MCF 10A (cell line): Measurements from ENCODE around the gene TAF4B. TPM values are rescaled to one million over a fixed set of nuclear protein-coding genes. Genes with fewer than 3 reads are reported as not detected.

ENCODE experiments used
- BruUV-seq: library from RNA; stranded (reverse); fragments of 400-500 nt; replicated peaks from 2 replicates; lab custom pipeline; 2021; lab: Mats Ljungman, UMichigan
- CTCF ChIA-PET: fragments of 300-600 bp; sonication (Branson Sonifier 250); formaldehyde crosslinking; extraction: SDS; loops from one replicate; lab custom pipeline; 2021; ENCODE audit warnings: antibody characterized with exemption, inconsistent platforms; lab: Yijun Ruan, JAX
- POLR2A ChIA-PET: fragments of 300-600, 350-650 bp; sonication (Branson Sonifier 250); formaldehyde crosslinking; extraction: SDS; loops from one replicate; lab custom pipeline; 2020; ENCODE audit warnings: antibody characterized with exemption, inconsistent platforms; lab: Yijun Ruan, JAX
- DNase-seq: peaks from one replicate; pipeline ENCODE4 v3.0.0-alpha.2; 2018; ENCODE audit not compliant: unreplicated experiment
- H3K27ac Mint-ChIP-seq: one replicate; pipeline ENCODE4 v1.8.0; 2022; ENCODE audit warnings: mild to moderate bottlenecking, low read depth, mixed read lengths; ENCODE audit not compliant: unreplicated experiment
- H3K27me3 Mint-ChIP-seq: one replicate; pipeline ENCODE4 v1.8.0; 2022; ENCODE audit warnings: mixed read lengths; ENCODE audit not compliant: insufficient read depth, unreplicated experiment
- H3K36me3 Mint-ChIP-seq: one replicate; pipeline ENCODE4 v1.8.0; 2022; ENCODE audit warnings: mild to moderate bottlenecking, moderate library complexity, mixed read lengths; ENCODE audit not compliant: insufficient read depth, unreplicated experiment
- H3K4me1 Mint-ChIP-seq: one replicate; pipeline ENCODE4 v1.8.0; 2022; ENCODE audit warnings: mixed read lengths; ENCODE audit not compliant: insufficient read depth, unreplicated experiment
- H3K4me3 Mint-ChIP-seq: one replicate; pipeline ENCODE4 v1.8.0; 2022; ENCODE audit warnings: mild to moderate bottlenecking, moderate library complexity, mixed read lengths; ENCODE audit not compliant: unreplicated experiment
- H3K9me3 Mint-ChIP-seq: one replicate; pipeline ENCODE4 v1.8.0; 2022; ENCODE audit warnings: mixed read lengths; ENCODE audit not compliant: unreplicated experiment
- CTCF ChIP-seq: fragments of 200-600 bp; IDR thresholded peaks from one replicate; pipeline ENCODE4 v1.8.0; 2022; ENCODE audit warnings: antibody characterized with exemption, mild to moderate bottlenecking; ENCODE audit not compliant: unreplicated experiment
- intact Hi-C: fragments of 100-400 bp; cut with micrococcal nuclease; formaldehyde crosslinking; loops from 2 replicates; pipeline ENCODE4 v1.14.1; 2022
- total RNA-seq: library from RNA; stranded (reverse); gene quantifications from 2 replicates; pipeline ENCODE4 v1.2.3, GENCODE V29; 2022

TAF4B gene
- total RNA-seq, 1 experiment from 2014 or later = 9.2 TPM

DNA sequence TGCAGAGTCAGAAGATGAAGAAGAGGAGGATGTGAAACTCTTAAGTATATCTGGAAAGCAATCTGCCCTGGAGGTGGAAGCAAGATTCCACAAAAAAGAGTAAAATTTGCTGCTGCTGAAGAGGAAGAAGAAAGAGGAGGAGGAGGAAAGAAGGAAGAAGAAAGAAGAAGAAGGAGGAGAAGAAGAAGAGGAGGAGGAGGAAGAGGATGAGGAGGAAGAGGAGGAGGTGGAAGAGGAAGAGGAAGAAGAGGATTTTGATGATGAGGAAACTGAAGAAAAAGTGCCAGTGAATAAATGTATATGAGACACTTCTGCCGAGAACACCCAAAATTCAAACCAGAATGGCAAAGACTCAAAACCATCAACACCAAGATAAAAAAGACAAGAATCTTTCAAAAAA, 20.9 kb upstream of the TAF4B start:
- intact Hi-C loops = no loop called here
- POLR2A ChIA-PET = no interaction called here
- DNase-seq = no peak
- no peak for TF ChIP-seq CTCF
- Mint-ChIP-seq H3K9me3 (no peaks in the 10 kb centered on the region), H3K36me3 (no peaks in the 10 kb centered on the region), H3K4me3 (no peak overlapping the region), H3K4me1 (peaks cover 6% of the 10 kb centered on the region), H3K27ac (no peak overlapping the region), H3K27me3 (no peaks in the 10 kb centered on the region)
- CTCF ChIA-PET = no interaction called here
- no TSS peak for BruUV-seq

GRCh38 chr18:26206488-26206887, 19.8 kb upstream of the TAF4B start:
- no peak overlapping the region for H3K27ac Mint-ChIP-seq
- no TSS peak for BruUV-seq
- no peak for DNase-seq
- TF ChIP-seq CTCF = no peak
- CTCF ChIA-PET = no interaction called here
- H3K4me1 Mint-ChIP-seq = peaks cover 6% of the 10 kb centered on the region
- H3K9me3 Mint-ChIP-seq = no peaks in the 10 kb centered on the region
- no peaks in the 10 kb centered on the region for H3K27me3 Mint-ChIP-seq
- H3K4me3 Mint-ChIP-seq = no peak overlapping the region
- intact Hi-C loops = no loop called here
- no peaks in the 10 kb centered on the region for H3K36me3 Mint-ChIP-seq
- POLR2A ChIA-PET = no interaction called here

DNA sequence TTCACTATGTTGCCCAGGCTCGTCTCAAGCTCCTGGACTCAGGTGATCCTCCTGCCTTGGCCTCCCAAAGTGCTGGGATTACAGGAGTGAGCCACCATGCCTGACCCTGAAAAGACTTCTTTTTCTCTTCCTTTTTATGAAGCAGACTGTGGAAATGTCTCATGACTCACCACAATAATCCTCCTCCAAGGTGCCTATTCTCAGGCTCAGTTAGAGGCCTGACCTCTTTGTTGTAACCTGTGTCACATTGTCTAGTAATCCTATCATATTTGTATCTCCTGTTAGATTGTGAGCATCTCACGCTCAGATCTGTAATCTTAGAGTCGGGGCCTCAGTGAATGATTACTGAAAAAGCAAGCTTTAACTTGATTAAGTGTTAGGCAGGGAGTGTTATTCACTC, 18.3 kb upstream of the TAF4B start:
- Mint-ChIP-seq H3K27ac (no peak overlapping the region), H3K9me3 (no peaks in the 10 kb centered on the region), H3K4me1 (peaks cover 6% of the 10 kb centered on the region), H3K27me3 (no peaks in the 10 kb centered on the region), H3K4me3 (no peak overlapping the region), H3K36me3 (no peaks in the 10 kb centered on the region)
- ChIA-PET POLR2A (interaction anchor here (0.6 to 3.6 kb wide), 2 partner anchors 18 to 119 kb away, joined by 3 to 17 read pairs; partner anchors contain the start of gene TAF4B), CTCF (no interaction called here)
- no peak for DNase-seq
- BruUV-seq = no TSS peak
- TF ChIP-seq CTCF = no peak
- intact Hi-C loops = no loop called here

DNA sequence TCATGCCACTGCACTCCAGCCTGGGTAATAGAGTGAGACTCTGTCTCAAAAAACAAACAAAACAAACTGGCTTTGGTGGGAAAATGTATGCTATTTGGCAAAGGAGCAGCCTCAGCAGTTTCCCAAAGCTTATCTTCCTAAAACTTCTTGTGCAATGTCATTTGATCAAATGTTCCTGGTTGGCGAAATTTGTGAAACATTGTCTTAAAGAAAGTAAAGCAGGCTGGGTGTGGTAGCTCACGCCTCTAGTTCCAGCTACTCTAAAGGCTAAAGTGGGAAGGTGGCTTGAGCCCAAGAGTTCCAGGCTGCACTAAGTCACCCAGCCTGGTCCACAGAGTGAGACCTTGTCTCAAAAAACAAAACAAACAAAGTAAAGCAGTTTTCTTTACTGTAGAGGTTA, 17.3 kb upstream of the TAF4B start:
- Mint-ChIP-seq H3K27me3 (no peaks in the 10 kb centered on the region), H3K4me3 (no peak overlapping the region), H3K4me1 (peaks cover under 1% of the 10 kb centered on the region), H3K36me3 (no peaks in the 10 kb centered on the region), H3K27ac (no peak overlapping the region), H3K9me3 (no peaks in the 10 kb centered on the region)
- POLR2A ChIA-PET = interaction anchor here (0.6 to 3.6 kb wide), 3 partner anchors 17 to 160 kb away, joined by 3 to 17 read pairs (median 3); partner anchors contain the start of gene TAF4B
- CTCF ChIA-PET = no interaction called here
- intact Hi-C loops = no loop called here
- no TSS peak for BruUV-seq
- TF ChIP-seq CTCF = no peak
- no peak for DNase-seq
